ENCODE results near the gene KCNQ1. TPM values are rescaled to one million over a fixed set of nuclear protein-coding genes. Genes with fewer than 3 reads are reported as not detected.

The KCNQ1 gene
- total and polyA plus RNA-seq, 2 of the 13 experiments (the other 11 are each of a cell fraction or from before 2014, with no cell fraction given) = 0.02 to 0.08 TPM

DNA sequence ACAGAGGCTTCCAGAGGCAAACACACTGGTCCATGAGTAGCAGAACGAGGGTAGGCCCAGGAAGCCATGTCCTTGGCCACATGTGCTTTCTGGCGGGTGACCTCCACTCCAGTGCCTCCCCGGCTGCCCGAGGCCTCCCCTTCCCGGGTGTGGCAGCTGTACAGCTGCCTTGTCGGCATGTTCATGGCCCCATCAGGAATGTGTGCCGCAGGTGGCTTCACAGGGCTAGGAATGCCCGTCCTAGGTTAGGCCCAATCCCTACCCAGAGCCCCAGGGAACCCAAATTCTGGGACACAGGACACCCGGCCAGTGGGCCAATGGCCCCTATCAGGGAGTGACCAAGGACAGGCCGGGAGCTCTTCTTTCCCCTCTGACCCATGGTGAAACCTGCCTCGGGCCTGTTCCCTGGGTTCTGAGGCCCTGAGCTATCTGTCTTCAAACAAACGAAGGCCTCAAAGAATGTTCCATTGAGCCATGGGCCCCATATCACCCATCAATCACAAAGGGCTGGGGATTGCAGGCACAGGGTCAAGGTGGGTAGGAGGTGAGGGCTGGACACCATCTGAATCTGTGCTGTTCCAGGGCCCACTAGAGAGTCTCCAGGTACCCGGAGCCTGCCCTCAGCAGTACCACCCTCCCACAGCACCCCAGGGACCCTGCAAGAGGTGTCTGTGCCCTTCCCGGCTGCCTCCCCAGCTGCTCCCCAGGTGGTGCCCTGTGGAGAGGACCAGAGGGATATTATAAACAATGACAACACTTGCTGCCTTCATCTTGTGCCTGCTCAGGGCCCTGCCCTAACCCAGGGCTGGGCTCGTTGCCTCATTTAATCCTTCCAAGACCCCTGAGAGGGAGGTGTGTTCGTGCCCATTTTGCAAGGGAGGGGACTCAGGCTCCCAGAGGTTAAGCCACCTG, 444.8 kb downstream of the KCNQ1 start:
- intact Hi-C loops (cut with micrococcal nuclease; ENCODE audit: unreplicated experiment) (loop anchor here (2.0 to 5.0 kb wide), 2 partner anchors 197 to 231 kb away; no protein-coding TSS in a partner anchor), in situ Hi-C loops (cut with HindIII; ENCODE audit: extremely low pct_ligation_motif_present, low pct_unique_long_range_greater_than_20kb) (loop anchor here (5.0 kb wide), 1 partner anchor 357 kb away; no protein-coding TSS in a partner anchor)
- Histone ChIP-seq H3K4me3 (replicated peaks in 1 of 3; ENCODE audit: insufficient read depth in 1 of 3, low read depth in 2 of 3, low read length in 3 of 3) (no peak overlapping the region), H3K27ac (ENCODE audit: extremely low read length, insufficient read depth, low read length) (no peak overlapping the region), H4K20me1 (ENCODE audit: insufficient read depth, low read length) (no peaks in the 10 kb centered on the region), H3K36me3 (replicated peaks in 1 of 2; ENCODE audit: control insufficient read depth in 1 of 2, insufficient read depth in 2 of 2, low read length in 2 of 2) (no peaks in the 10 kb centered on the region), H3K79me2 (ENCODE audit: insufficient read depth, low read length) (no peaks in the 10 kb centered on the region), H3K9me3 (ENCODE audit: low read length) (no peaks in the 10 kb centered on the region), H3K9ac (ENCODE audit: insufficient read depth, low read depth, low read length) (no peak overlapping the region), H2AFZ (ENCODE audit: low read length) (no peak overlapping the region), H3K4me1 (ENCODE audit: insufficient read depth, low read length) (peaks cover 39% of the 10 kb centered on the region), H3K27me3 (ENCODE audit: control insufficient read depth in 1 of 2, insufficient read depth in 2 of 2, low read length in 2 of 2) (peaks cover 3 to 10% of the 10 kb centered on the region in 2 experiments; a peak in 3 of 5 replicates), H3K4me2 (ENCODE audit: low read depth, low read length) (no peak overlapping the region)
- ChIA-PET CTCF (ENCODE audit: low intra/inter-chr PET ratio, low total read pairs) (interaction anchor here (2.3 to 8.6 kb wide), 2 partner anchors 197 to 357 kb away, joined by 25 to 148 read pairs; no protein-coding TSS in a partner anchor), POLR2A (interaction anchor here (0.6 to 2.7 kb wide), 3 partner anchors 159 to 326 kb away, joined by 3 to 10 read pairs (median 4); no protein-coding TSS in a partner anchor)
- BruUV-seq (replicated peaks) = no TSS peak
- TF ChIP-seq ZFY (CRISPR knock-in tag; IDR thresholded peaks at IDR 0.05) = peak; percentile 51; the same call in 1 of the 2 replicates
- TF ChIP-seq, protein P1, sequence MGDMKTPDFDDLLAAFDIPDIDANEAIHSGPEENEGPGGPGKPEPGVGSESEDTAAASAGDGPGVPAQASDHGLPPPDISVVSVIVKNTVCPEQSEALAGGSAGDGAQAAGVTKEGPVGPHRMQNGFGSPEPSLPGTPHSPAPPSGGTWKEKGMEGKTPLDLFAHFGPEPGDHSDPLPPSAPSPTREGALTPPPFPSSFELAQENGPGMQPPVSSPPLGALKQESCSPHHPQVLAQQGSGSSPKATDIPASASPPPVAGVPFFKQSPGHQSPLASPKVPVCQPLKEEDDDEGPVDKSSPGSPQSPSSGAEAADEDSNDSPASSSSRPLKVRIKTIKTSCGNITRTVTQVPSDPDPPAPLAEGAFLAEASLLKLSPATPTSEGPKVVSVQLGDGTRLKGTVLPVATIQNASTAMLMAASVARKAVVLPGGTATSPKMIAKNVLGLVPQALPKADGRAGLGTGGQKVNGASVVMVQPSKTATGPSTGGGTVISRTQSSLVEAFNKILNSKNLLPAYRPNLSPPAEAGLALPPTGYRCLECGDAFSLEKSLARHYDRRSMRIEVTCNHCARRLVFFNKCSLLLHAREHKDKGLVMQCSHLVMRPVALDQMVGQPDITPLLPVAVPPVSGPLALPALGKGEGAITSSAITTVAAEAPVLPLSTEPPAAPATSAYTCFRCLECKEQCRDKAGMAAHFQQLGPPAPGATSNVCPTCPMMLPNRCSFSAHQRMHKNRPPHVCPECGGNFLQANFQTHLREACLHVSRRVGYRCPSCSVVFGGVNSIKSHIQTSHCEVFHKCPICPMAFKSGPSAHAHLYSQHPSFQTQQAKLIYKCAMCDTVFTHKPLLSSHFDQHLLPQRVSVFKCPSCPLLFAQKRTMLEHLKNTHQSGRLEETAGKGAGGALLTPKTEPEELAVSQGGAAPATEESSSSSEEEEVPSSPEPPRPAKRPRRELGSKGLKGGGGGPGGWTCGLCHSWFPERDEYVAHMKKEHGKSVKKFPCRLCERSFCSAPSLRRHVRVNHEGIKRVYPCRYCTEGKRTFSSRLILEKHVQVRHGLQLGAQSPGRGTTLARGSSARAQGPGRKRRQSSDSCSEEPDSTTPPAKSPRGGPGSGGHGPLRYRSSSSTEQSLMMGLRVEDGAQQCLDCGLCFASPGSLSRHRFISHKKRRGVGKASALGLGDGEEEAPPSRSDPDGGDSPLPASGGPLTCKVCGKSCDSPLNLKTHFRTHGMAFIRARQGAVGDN (CRISPR knock-in tag; IDR thresholded peaks at IDR 0.05) = peak; percentile 57
- no peak for TF ChIP-seq ZNF777 (CRISPR knock-in tag; IDR thresholded peaks at IDR 0.05)
- 0 out of 2 replicates have a peak, but pooled peaks have one; percentile 14 for TF ChIP-seq ZFX (CRISPR knock-in tag; IDR thresholded peaks at IDR 0.05; ENCODE audit: low read depth)
- TF ChIP-seq SETDB1 (CRISPR knock-in tag; IDR thresholded peaks at IDR 0.05; ENCODE audit: borderline replicate concordance) = 0 out of 2 replicates have a peak, but pooled peaks have one; percentile 49
- TF ChIP-seq, protein P2, sequence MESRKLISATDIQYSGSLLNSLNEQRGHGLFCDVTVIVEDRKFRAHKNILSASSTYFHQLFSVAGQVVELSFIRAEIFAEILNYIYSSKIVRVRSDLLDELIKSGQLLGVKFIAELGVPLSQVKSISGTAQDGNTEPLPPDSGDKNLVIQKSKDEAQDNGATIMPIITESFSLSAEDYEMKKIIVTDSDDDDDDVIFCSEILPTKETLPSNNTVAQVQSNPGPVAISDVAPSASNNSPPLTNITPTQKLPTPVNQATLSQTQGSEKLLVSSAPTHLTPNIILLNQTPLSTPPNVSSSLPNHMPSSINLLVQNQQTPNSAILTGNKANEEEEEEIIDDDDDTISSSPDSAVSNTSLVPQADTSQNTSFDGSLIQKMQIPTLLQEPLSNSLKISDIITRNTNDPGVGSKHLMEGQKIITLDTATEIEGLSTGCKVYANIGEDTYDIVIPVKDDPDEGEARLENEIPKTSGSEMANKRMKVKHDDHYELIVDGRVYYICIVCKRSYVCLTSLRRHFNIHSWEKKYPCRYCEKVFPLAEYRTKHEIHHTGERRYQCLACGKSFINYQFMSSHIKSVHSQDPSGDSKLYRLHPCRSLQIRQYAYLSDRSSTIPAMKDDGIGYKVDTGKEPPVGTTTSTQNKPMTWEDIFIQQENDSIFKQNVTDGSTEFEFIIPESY (CRISPR knock-in tag; IDR thresholded peaks at IDR 0.05) = peak; percentile 37; the same call in 1 of the 2 replicates
- TF ChIP-seq, protein P3, sequence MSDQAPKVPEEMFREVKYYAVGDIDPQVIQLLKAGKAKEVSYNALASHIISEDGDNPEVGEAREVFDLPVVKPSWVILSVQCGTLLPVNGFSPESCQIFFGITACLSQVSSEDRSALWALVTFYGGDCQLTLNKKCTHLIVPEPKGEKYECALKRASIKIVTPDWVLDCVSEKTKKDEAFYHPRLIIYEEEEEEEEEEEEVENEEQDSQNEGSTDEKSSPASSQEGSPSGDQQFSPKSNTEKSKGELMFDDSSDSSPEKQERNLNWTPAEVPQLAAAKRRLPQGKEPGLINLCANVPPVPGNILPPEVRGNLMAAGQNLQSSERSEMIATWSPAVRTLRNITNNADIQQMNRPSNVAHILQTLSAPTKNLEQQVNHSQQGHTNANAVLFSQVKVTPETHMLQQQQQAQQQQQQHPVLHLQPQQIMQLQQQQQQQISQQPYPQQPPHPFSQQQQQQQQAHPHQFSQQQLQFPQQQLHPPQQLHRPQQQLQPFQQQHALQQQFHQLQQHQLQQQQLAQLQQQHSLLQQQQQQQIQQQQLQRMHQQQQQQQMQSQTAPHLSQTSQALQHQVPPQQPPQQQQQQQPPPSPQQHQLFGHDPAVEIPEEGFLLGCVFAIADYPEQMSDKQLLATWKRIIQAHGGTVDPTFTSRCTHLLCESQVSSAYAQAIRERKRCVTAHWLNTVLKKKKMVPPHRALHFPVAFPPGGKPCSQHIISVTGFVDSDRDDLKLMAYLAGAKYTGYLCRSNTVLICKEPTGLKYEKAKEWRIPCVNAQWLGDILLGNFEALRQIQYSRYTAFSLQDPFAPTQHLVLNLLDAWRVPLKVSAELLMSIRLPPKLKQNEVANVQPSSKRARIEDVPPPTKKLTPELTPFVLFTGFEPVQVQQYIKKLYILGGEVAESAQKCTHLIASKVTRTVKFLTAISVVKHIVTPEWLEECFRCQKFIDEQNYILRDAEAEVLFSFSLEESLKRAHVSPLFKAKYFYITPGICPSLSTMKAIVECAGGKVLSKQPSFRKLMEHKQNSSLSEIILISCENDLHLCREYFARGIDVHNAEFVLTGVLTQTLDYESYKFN (CRISPR knock-in tag; conservative IDR thresholded peaks at IDR 0.05) = no peak
- ATAC-seq (no peak), FAIRE-seq (no peak), DNase-seq (ENCODE audit: low spot score) (peak; percentile 32)
- WGBS (ENCODE audit: low lambda C conversion rate) = 33% methylated on average over 1 of the region's 16 CpGs

Measured in HepG2 (cell line).